HG03558 (cell line): Measurements from ENCODE around the gene RYR2.

Source experiments
- ATAC-seq: cut with Tn5 transposase; IDR thresholded peaks from one replicate; pipeline ENCODE4 v1.9.1; 2021; ENCODE audit warnings: moderate number of reproducible peaks; ENCODE audit not compliant: unreplicated experiment; ENCODE audit errors: extremely low read depth

Gene RYR2

DNA sequence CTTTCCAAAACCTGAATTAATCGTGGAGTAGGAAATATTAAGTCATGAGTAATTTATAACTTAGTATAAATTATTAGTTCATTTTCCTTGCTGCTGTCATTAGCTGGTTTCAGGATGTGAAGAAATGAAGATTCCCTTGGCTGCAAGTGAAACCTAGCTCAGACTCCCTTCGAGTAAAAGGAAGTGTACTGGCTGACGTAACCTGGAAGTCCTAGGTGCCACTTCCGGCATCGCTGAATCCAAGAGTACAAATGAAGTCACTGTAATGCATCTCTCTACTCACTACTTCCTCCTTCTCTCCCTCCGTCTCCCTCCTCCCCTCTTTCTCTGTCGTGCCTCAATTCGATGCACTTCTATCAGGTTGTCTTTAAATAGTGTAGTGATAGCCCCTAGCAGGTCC is 820.0 kb downstream of the RYR2 start:
- no peak for ATAC-seq

DNA sequence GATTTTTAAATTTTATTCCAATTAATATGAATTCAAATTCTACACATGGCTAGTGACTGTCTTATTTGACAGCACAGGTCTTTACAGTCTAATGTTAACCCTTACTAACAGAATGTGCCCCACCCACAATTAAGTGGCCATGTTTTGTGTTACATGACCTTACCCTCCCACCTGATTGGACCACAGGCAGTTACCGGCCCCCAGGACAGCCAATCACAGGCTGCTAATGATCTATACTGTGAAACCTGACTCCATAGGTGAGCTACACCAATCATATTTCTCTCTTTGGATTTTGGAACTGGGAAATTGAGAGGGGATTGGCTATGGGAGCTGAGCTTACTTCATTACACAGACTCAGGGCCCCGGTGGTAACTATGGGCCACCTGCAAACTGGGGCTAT is 821.2 kb downstream of the RYR2 start:
- ATAC-seq: no peak

DNA sequence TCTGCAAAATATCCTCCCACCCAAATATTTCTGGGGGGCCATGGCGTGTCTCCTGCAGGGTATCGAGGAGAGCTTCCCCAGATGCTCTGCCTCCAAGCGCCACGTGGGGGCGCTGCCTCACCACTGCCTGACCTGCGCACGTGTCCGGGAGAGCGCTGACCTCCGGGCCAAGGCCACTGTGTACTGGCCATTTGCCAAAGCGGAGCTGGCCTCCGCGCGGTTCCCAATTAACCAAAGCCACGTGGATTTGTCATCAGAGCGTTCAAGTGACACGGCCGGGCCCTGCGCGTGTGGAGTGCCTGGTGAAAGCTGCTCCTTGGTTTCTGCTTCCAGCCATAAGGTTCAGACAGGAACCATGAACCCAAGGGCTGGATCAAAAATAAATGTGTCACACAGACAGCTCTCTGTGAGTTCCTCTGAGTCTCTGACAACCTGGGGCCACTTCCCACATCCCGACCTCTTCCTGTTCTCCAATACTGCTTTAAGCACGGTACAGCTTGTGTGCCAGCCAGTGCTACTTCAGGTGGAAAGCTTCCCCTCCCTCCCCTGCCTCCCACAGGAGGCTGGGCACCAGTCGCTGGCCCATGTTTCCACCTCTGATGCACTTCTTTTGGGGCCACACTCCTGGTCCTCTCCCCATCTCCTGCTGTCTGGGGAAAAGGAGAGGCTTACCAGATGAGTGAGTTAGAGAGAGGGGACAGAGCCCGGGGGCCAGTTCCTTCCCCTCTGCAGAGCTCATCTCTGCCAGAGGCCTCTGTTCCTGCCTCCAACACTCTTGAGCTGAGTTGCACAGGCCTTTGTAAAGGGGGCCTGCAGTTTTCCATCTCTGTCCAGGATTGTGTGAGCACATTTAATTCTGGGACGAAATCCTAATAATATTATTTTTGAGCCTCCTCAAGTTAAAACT is 822.6 kb downstream of the RYR2 start:
- peak; percentile 65 for ATAC-seq

DNA sequence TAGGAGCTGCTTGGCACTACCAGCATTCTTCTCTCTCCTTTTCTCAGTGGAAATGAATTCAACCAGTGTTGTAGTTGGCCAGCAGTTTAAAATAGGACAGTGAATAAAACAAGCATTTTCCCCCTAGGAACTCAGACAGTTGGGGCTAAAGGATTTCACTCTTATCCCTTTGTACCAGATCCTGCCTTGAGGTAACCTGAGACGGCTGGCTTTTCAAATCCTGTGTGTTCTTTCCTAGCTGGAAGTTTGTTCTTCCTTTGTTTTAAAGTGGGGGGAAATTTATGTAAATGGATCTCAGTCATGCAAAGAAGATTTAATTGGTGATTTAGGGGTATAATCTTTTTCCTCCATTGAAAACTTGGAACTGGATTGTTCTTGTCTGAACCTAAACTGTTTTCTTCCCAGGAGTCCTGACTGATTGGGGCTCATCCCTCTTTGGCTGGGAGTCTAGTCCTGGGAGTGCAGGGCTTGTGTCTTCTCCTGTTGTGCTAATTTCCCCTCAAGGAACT is 825.5 kb downstream of the RYR2 start:
- no peak for ATAC-seq

DNA sequence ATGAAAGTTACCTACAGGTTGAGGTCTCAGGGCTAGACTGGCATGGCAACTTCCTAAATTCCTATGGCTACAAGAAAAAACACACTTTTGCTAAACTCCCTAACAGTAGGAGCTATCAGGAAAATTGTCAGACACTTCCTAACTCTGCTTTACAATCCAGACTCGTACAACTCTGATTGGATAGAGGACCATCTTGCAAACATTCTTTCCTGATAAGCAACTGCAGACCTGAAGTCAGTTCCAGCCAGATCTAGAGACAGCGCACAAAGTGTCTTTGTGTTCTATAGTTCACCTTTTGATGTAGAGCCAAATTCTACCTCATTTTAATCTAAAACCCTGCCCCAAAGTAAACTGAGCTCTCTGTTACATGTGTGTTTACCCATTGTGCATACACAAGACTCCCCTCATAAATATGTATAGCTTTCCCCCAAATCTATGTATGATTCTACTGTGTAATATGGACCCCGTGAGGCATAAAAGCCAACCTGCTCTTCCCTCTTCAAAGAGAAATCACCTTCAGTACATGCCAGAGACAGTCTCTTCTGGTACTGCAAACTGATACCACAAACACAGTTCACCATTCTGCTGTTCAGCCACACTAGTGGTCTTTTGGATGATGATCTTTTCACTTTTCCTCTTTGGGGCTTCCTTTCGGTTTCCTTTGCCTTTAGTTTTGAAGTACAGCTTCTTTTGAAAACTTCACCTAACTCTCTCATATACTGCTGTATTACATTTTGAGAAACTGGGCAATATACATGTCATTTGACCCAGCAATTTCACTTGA is 827.0 kb downstream of the RYR2 start:
- ATAC-seq: no peak

DNA sequence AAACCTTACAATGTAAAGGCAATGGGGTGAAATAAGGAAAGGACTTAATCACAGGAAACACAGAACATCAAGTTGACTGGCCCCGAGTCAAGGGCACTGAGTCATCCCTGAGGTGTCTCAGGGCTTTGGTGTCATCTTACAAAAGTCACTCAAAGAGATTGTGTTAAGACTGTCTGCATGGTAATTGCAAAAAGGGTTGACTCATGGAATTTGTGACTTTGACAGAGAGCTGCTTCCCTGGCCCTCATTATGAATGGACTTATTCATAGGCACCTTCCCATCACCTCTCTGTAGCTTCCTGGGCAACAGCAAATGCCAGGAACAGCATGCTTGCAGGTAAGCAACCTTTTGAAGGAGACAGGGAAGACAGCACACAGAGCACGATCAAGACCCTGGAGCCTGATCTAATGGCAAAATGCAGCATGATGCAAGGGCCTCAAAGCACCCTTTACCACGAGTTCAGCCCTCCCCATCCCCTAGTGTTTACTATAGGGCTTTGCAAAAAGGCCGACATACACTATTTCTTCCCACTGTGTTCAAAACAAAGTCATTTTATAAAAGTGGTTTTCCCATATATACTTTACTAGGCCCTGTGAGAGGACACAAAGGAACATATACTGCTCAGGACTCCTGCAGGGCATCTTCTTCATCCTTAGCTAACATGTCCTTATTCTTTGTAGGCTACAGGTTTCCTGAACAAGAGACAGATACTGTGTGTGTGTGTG is 831.7 kb downstream of the RYR2 start:
- no peak for ATAC-seq

DNA sequence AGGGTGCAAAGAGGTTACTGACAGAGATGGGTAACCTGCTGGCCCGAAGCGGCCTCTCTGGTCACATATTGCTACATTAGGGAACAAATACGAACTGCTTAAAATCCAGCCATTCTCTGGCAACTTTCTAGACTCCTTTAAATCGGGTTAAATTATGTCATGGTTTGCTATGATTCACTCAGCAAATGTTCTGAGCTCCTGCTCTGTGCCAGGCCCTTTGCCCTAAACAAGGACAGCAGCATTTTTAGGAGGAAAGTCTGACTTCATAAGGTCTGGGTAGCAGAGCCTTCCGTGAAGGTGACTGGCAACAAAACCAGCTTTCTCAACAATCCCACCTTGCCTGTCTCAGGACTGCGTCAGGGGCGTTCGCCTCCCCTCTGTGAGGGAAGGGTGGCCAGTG is 833.3 kb downstream of the RYR2 start:
- no peak for ATAC-seq

DNA sequence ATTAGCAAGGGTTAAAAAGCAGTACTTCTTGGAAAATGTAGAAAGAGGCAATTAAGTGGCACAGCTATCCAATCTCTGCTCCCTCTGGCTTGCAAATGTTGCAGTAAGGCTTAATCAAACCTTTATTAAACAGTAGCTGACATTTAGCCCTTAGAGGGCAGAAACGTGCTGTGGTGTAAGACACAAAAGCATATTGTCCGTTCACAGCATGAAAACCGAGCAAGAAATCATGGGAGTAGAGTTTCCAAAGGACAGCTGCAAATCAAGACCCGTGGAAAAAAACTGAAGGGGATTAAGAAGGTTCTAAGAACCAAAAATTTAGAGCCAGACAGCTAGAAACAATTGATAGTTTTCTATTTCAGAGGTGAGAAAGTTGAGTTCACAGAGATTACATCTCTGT is 835.6 kb downstream of the RYR2 start:
- no peak for ATAC-seq

DNA sequence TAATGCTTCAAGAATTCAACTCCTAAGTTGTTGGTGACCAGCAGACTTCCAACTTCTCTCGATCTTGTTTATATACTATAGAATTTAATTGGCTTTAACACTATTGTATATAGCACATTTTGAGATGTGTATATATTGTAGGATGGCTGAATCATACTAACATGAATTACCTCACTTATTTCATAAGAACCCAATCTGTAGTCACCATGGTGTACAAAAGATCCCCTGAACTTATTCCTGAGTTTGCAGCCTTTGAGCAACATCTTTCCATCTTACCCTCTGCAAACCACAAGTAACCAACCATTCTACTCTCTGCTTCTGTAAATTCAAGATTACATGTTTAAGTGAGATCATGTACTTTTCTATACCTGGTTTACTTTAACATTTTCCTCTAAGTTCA is 836.4 kb downstream of the RYR2 start:
- no peak for ATAC-seq

DNA sequence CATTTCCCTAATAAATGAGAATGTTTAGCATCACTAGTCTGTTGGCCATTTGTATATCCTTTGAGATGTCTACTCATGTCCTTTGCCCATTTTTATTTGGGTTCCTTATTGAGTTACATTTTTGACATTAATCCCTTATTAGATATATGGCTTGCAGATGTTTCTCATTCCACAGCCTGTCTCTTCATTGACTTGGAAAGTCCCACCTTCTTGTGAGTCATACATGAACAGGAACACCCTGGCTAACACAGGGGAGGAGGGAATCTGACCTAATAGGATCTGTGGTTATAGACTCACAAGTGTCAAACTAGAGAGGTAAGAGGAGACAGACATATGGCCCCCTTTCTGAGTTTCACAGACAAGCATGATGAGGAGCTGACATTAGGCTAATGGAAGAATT is 837.2 kb downstream of the RYR2 start:
- no peak for ATAC-seq
